NCI-H1417 treated with DMSO at 0.1 percent for 48 hours (cell line): Measurements from ENCODE around the gene MRPL50.

Experiments
- DNase-seq: peaks from one replicate; lab custom pipeline; 2025; lab: John Stamatoyannopoulos, UW

MRPL50 gene

DNA sequence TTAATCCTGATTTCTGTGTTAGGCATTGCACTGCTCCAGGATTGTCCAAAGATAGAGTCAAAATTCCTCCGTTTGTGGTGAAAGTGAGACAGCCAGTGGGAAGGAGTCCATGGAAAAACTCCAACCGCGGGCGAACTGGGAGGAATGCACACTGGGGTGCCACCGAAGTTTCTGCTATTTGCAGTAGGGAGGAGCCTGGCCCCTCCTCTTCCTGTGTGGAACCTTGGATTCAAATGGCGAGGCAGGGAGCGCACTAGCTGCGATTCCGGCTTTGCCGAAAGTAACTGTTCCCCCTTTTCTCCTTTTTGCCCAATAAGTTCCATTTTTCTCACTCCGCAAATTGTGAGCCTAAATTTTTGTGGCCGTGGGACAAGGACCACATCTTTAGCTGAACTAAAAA, 22.9 kb downstream of the MRPL50 start:
- no peak for DNase-seq

GRCh38 chr9:101372327-101373118, 25.9 kb downstream of the MRPL50 start:
- no peak for DNase-seq

GRCh38 chr9:101371813-101372212, 26.6 kb downstream of the MRPL50 start:
- no peak for DNase-seq

- DNase-seq, result no peak
Measured at GRCh38 chr9:101369884-101370531, 28.4 kb downstream of the MRPL50 start.

DNA sequence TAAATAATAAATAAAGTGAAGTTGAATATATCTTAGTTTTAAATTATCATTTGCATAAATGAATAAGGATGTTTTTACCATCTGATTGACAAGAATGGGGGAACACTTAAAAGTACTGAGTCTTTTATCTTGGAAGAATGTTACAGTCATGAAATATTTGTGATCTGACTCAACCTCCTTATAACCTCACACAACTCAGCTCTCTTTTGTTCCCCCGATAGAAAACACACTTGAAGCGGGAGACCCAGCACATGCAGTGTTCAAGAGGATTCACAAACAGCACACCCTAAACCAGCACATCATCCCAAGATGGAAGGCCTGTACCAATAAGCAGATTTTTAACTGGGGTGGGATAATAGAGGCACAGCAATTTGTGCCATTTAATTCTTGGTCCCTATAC, 29.1 kb downstream of the MRPL50 start:
- DNase-seq, result no peak

DNA sequence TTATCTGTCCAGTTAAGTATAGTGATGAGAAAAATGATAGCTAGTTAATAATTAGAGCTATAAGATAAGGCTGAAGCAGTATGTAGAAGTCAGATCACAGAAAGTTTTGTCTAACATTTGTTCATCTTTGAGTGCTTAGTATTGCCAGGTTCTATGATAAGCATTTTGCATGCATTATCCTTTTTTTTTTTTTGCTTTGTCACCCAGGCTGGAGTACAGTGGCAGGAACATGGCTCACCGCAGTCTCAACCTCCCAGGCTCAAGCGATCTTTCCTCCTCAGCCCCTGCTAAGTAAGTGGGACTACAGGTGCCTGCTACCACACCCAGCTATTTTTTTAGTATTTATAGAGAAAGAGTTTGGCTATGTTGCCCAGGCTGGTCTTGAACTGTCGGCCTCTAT, 31.1 kb downstream of the MRPL50 start:
- no peak for DNase-seq

- DNase-seq, result no peak
Measured at GRCh38 chr9:101366038-101366756, 32.2 kb downstream of the MRPL50 start.

GRCh38 chr9:101365181-101365580, 33.2 kb downstream of the MRPL50 start:
- DNase-seq, result no peak

- no peak for DNase-seq
Measured at GRCh38 chr9:101362450-101362849, 36.0 kb downstream of the MRPL50 start.

GRCh38 chr9:101360647-101361046, 37.8 kb downstream of the MRPL50 start:
- no peak for DNase-seq

DNA sequence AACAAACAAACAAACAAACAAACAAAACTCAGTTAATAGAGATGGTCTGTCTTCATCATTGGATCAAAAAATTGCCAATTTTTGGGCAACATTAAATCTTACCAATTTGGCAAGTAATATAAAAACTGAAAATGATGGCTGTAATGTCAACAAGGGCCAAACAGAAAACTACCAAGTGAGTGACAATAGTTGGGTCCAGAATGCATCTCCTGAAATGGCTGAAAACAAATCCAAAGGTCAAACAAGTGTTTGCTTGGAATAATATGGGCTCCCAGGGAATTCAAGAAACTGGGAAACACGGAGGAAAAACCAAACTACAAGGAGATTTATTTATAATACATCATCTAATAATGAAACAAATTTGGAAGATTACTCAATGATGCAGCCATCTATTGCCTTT, 38.7 kb downstream of the MRPL50 start:
- DNase-seq, result no peak

- no peak for DNase-seq
Measured at GRCh38 chr9:101356619-101357018, 41.8 kb downstream of the MRPL50 start.

DNA sequence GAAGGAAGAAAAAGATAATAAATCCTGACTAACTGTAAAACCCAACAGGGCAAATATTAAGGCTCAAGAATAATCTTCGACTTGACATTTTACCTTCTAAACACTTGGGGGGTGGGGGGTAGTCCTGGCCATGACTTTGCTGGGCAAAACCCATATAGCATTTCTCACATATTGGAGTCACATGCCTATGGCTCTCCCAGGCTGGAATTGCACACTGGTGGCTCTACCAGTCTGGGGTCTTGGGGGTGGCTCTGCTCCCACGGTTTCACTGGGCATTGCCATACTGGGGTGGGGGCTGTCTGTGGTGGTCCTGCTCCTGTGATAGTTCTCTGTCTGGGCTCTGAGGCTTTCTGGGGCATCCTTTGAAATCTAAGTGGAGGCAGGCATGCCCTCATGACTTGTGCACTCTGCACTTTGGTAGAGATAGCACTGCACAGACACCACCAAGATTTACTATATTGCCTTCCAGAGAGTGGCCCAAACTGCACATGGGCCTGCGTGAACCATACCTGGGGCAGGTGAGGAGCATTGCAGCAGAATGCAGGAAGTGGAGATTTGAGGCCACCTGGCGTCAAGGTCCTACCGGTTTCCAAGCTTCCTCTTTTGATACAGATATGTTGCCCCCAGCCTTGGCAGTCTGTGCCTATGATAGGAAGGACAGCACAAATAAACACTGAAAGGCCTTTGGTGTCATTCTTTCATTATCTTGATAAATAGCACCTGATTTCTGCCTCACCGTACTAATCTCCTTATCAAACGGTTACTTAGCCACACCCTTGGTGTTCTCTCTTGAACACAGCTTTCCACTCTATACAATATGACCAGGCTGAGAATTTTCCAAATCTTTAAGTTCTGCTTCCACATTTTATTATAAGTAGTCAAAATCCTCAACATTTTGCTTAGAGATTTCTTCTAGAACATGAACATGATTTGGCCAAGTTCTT, 43.4 kb downstream of the MRPL50 start:
- no peak for DNase-seq

- DNase-seq, result no peak
Measured at GRCh38 chr9:101354143-101354764, 44.2 kb downstream of the MRPL50 start.

- DNase-seq, result no peak
Measured at GRCh38 chr9:101353683-101354082, 44.7 kb downstream of the MRPL50 start.

DNA sequence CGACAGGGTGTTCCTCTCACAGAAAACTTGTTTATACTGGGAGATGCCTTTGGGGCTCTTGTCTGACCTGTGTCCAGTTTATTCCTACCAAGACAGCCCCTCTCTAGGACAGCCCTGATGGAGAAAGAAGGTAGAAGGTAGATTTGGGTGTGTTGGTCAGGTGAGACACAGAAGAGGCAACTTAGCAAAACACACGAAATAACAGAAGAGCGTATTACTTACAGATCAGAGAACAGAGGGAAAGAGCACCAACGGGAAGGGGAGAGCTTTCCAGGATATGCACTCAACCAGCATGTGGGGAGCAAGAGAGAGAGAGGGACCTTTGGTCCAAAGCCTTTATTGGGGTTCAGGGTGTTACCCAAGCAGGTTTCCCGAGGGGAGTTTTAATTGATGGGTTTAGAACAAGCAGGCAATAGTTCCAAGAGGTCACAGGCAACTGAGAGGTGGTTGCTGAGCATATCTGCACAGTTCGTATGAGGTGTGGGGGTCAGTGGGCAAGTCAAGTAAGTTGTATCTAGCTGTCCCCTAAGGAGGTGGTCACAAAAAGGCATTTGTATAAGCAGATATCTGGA, 45.4 kb downstream of the MRPL50 start:
- DNase-seq, result no peak

DNA sequence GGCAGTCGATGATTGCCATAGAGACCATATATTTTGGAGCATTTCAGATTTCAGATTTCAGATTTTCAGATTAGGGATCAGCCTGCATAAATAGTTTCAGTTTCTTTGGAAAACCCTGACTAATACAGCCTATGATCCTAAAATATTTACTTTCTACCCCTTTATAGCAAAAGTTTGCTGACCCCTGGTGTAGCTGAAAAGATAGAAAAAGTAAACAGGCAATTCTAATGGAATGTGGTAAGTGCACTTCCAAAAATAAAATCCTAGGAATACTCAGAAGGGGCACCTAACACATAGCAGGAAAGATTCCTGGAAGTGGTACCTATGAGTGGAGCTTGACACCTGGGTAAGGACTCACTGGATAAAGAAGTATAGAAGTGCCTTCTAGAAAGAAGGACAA, 48.1 kb downstream of the MRPL50 start:
- DNase-seq, result no peak

DNA sequence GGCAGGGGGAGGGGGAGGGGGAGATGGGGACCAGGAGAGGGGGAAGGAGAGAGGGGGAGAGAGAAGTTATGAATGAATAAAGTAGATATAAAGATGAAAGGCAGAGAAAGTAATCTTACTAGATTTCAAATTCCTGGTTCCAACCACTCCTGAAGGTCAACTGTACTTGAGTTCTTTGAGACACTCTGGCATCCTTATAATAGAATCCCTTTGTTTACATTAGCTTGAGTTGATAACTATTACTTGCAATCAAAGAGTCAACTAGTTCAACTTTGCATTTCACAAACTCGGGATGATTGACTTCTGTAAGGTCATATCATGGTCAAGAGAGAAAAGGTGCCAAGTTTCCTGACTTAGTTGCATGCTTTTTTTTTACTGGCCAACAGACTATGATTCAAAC, 55.8 kb downstream of the MRPL50 start:
- no peak for DNase-seq

- no peak for DNase-seq
Measured at GRCh38 chr9:101341958-101342357, 56.5 kb downstream of the MRPL50 start.
